Endothelial cell of umbilical vein (primary cell): ENCODE results near the gene SH3PXD2A. TPM values are rescaled to one million over a fixed set of nuclear protein-coding genes. Genes with fewer than 3 reads are reported as not detected.
"Not testable (repeated sequence)": the region's sequence is repeated elsewhere in the genome, so short reads cannot be mapped to it uniquely, and the experiment has no call there.

Source experiments
- BruUV-seq: library from RNA; stranded (reverse); fragments of 400-500 nt; replicated peaks from 2 replicates; lab custom pipeline; 2021; lab: Mats Ljungman, UMichigan
- CTCF ChIA-PET: fragments of 300-600, 350-600 bp; sonication (Branson Sonifier 250); formaldehyde crosslinking; loops from one replicate; lab custom pipeline; 2021; ENCODE audit warnings: antibody characterized with exemption, inconsistent platforms; lab: Charles Lee
- POLR2A ChIA-PET: fragments of 300-600, 350-600 bp; sonication (Branson Sonifier 250); formaldehyde crosslinking; loops from one replicate; lab custom pipeline; 2021; ENCODE audit warnings: antibody characterized with exemption, inconsistent platforms; lab: Charles Lee
- DNase-seq: peaks from one replicate; pipeline ENCODE4 v3.0.0-alpha.2; 2011; ENCODE audit warnings: low read depth, low spot score
- FAIRE-seq: peaks from 2 replicates; lab custom pipeline; 2011; peaks lifted over from hg19 to GRCh38; lab: Jason Lieb, UNC
- H2AFZ ChIP-seq: 2 replicates; pipeline ENCODE4 v1.6.0; 2012; ENCODE audit warnings: low read depth, low read length, control low read depth, inconsistent platforms
- H3K27ac ChIP-seq: 2 replicates; pipeline ENCODE4 v1.5.1; 2011; ENCODE audit warnings: low read depth, mild to moderate bottlenecking, control low read depth, low read length, moderate library complexity; ENCODE audit not compliant: insufficient read depth
- H3K27me3 ChIP-seq, 2 experiments: 2 replicates each; pipeline versions ENCODE4 v1.6.0 to v1.6.1; 2011; ENCODE audit warnings: low read length in 2 of 2, mixed read lengths in 1 of 2; ENCODE audit not compliant: control insufficient read depth in 2 of 2, insufficient read depth in 2 of 2
- H3K36me3 ChIP-seq, 2 experiments: 2 replicates in 1 of 2; 3 replicates in 1 of 2; pipeline ENCODE4 v1.5.1; 2011; ENCODE audit warnings: low read length in 2 of 2, mild to moderate bottlenecking in 1 of 2, moderate library complexity in 1 of 2; ENCODE audit not compliant: control insufficient read depth in 2 of 2, insufficient read depth in 2 of 2; ENCODE audit errors: extremely low read depth in 1 of 2
- H3K4me1 ChIP-seq: 3 replicates; pipeline ENCODE4 v1.5.1; 2011; ENCODE audit warnings: mild to moderate bottlenecking, low read length; ENCODE audit not compliant: control insufficient read depth, insufficient read depth; ENCODE audit errors: extremely low read depth
- H3K4me2 ChIP-seq: 2 replicates; pipeline ENCODE4 v1.6.1; 2011; ENCODE audit warnings: low read length, control low read depth, mixed read lengths; ENCODE audit not compliant: insufficient read depth
- H3K4me3 ChIP-seq, 3 experiments: fragments of 200-600 bp in 1 of 3; sonication (generic), shearing (Covaris generic) in 1 of 3; replicated peaks in 1 of 3; 2 replicates each; pipeline ENCODE4 v1.5.1; 2011 to 2016; ENCODE audit warnings: control low read depth in 3 of 3, low read length in 3 of 3, mild to moderate bottlenecking in 2 of 3, inconsistent platforms in 1 of 3, low read depth in 1 of 3, moderate library complexity in 1 of 3; ENCODE audit not compliant: insufficient read depth in 1 of 3
- H3K79me2 ChIP-seq: 2 replicates; pipeline ENCODE4 v1.6.0; 2012; ENCODE audit warnings: low read length, inconsistent platforms; ENCODE audit not compliant: control insufficient read depth, insufficient read depth
- H3K9ac ChIP-seq: replicated peaks from 2 replicates; pipeline ENCODE3; 2011; ENCODE audit warnings: low read length, control low read depth; ENCODE audit not compliant: insufficient read depth; ENCODE audit errors: extremely low read depth
- H3K9me1 ChIP-seq: replicated peaks from 3 replicates; pipeline ENCODE4 v1.6.0; 2011; ENCODE audit warnings: mild to moderate bottlenecking, low read length; ENCODE audit not compliant: control insufficient read depth, insufficient read depth; ENCODE audit errors: extremely low read depth
- H3K9me3 ChIP-seq: replicated peaks from 2 replicates; pipeline ENCODE4 v1.5.1; 2012; ENCODE audit warnings: low read length, inconsistent platforms; ENCODE audit not compliant: control insufficient read depth, insufficient read depth
- H4K20me1 ChIP-seq: replicated peaks from 2 replicates; pipeline ENCODE3; 2011; ENCODE audit warnings: mild to moderate bottlenecking, low read length; ENCODE audit not compliant: control insufficient read depth, insufficient read depth; ENCODE audit errors: extremely low read depth
- dilution Hi-C: fragments of 300-500 bp; cut with MboI; formaldehyde crosslinking; loops from one replicate; pipeline ENCODE4 v1.15.0; 2019; ENCODE audit warnings: low sequenced_read_pairs; ENCODE audit not compliant: extremely low pct_ligation_motif_present
- intact Hi-C: fragments of 100-400 bp; cut with micrococcal nuclease; formaldehyde crosslinking; loops from one replicate; pipeline ENCODE4 v1.10.0; 2022
- polyA plus RNA-seq, 4 experiments: library from polyadenylated mRNA; depleted of rRNA in 3 of 4; stranded (reverse) in 3 of 4; unstranded in 1 of 4; fragments of >200 nt; gene quantifications; 2 replicates each; pipeline versions ENCODE4 v1.2.1 to v1.2.3, GENCODE V29; 2011 to 2012; ENCODE audit warnings: missing spikeins in 1 of 4
- total RNA-seq: library from RNA; stranded (reverse); gene quantifications from 2 replicates; pipeline ENCODE4 v1.2.3, GENCODE V29; 2021

Gene SH3PXD2A
- total and polyA plus RNA-seq, 2 donors (not counting 3 experiments of a cell fraction or from before 2014, with no cell fraction given) = 1.4 to 5.1 TPM

GRCh38 chr10:103608056-103608455, 247.3 kb downstream of the SH3PXD2A start:
- H3K79me2 ChIP-seq, H3K9ac ChIP-seq, H4K20me1 ChIP-seq, FAIRE-seq, BruUV-seq, H2AFZ ChIP-seq, H3K9me3 ChIP-seq, H3K9me1 ChIP-seq, H3K4me1 ChIP-seq, intact Hi-C loops, dilution Hi-C loops, H3K27me3 ChIP-seq, H3K4me3 ChIP-seq, H3K27ac ChIP-seq, POLR2A ChIA-PET, H3K36me3 ChIP-seq, H3K4me2 ChIP-seq, DNase-seq: not testable (repeated sequence)
- CTCF ChIA-PET = interaction anchor here (1.0 to 1.3 kb wide), 2 partner anchors 76 to 78 kb away, joined by 4 to 13 read pairs; no protein-coding TSS in a partner anchor

DNA sequence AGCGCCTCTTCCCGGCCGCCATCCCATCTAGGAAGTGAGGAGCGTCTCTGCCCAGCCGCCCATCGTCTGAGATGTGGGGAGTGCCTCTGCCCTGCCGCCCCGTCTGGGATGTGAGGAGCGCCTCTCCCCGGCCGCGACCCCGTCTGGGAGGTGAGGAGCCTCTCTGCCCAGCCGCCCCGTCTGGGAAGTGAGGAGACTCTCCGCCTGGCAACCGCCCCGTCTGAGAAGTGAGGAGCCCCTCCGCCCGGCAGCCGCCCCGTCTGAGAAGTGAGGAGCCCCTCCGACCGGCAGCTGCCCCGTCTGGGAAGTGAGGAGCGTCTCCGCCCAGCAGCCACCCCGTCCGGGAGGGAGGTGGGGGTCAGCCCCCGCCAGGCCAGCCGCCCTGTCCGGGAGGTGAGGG, 248.3 kb downstream of the SH3PXD2A start:
- H3K9ac ChIP-seq, H3K4me2 ChIP-seq, H3K4me1 ChIP-seq, H3K79me2 ChIP-seq, BruUV-seq, intact Hi-C loops, FAIRE-seq, H3K9me3 ChIP-seq, POLR2A ChIA-PET, H3K36me3 ChIP-seq, H4K20me1 ChIP-seq, CTCF ChIA-PET, H2AFZ ChIP-seq, H3K27me3 ChIP-seq, H3K9me1 ChIP-seq, H3K27ac ChIP-seq, dilution Hi-C loops, DNase-seq, H3K4me3 ChIP-seq: not testable (repeated sequence)

DNA sequence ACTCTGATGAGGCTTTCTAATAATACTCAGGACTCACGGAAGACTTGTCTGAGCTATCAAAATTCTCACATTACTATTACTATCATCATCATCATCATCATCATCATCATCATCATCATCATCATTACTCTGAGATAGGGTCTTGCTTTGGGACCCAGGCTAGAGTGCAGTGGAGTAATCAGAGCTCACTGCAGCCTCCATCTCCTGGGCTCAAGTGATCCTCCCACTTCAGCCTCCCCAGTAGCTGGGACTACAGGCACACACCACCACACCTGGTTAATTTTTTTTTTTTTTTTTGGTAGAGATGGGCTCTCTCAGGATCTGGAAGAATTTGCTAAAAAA, 249.3 kb downstream of the SH3PXD2A start:
- not testable (repeated sequence) for BruUV-seq

More for the DNA sequence above, 249.3 kb downstream of the SH3PXD2A start:
- DNase-seq, H3K9me1 ChIP-seq, H3K4me3 ChIP-seq, H3K4me1 ChIP-seq, H2AFZ ChIP-seq, dilution Hi-C loops, H3K4me2 ChIP-seq, POLR2A ChIA-PET, H3K27me3 ChIP-seq, H3K27ac ChIP-seq, FAIRE-seq, H3K9ac ChIP-seq, H3K36me3 ChIP-seq, intact Hi-C loops, H4K20me1 ChIP-seq, H3K79me2 ChIP-seq, H3K9me3 ChIP-seq: not testable (repeated sequence)
- CTCF ChIA-PET = interaction anchor here (0.9 to 4.9 kb wide), 11 partner anchors 9 to 127 kb away, joined by 3 to 99 read pairs (median 5); no protein-coding TSS in a partner anchor
